GM23338 (cell line): ENCODE measurements around the gene PAPPA2.

ENCODE experiments used
- CREB1 ChIP-seq: fragments of 250-450 bp; sonication (Bioruptor Pico); IDR thresholded peaks from 2 replicates; pipeline ENCODE4 v1.5.0; 2020; ENCODE audit warnings: low read depth, mild to moderate bottlenecking, moderate library complexity
- CTCF ChIP-seq, 2 experiments: fragments of 200-600 bp in 1 of 2; sonication (generic) in 1 of 2; conservative IDR thresholded peaks; 2 replicates each; pipeline versions ENCODE4 v1.5.1 to v1.6.1; 2016 to 2017; ENCODE audit warnings: antibody characterized with exemption in 2 of 2, low read depth in 2 of 2, mild to moderate bottlenecking in 2 of 2, moderate library complexity in 1 of 2
- EZH2 ChIP-seq: fragments of 200-600 bp; sonication (generic); IDR thresholded peaks from one replicate; pipeline ENCODE4 v1.8.0; 2017; ENCODE audit warnings: antibody characterized with exemption, mild to moderate bottlenecking, low read depth; ENCODE audit not compliant: unreplicated experiment
- EZH2phosphoT487 ChIP-seq: fragments of 200-600 bp; sonication (generic); IDR thresholded peaks from one replicate; pipeline ENCODE4 v1.8.1; 2018; ENCODE audit warnings: antibody characterized with exemption; ENCODE audit not compliant: unreplicated experiment
- JUNB ChIP-seq: IDR thresholded peaks from one replicate; pipeline ENCODE4 v1.6.1; 2016; ENCODE audit warnings: antibody characterized with exemption; ENCODE audit not compliant: unreplicated experiment
- NANOG ChIP-seq: IDR thresholded peaks from 2 replicates; pipeline ENCODE4 v1.6.1; 2016; ENCODE audit warnings: antibody characterized with exemption, borderline replicate concordance
- POLR2AphosphoS5 ChIP-seq: IDR thresholded peaks from 2 replicates; pipeline ENCODE4 v1.6.1; 2016; ENCODE audit warnings: antibody characterized with exemption, low read depth
- REST ChIP-seq: IDR thresholded peaks from one replicate; pipeline ENCODE4 v1.6.1; 2018; ENCODE audit warnings: antibody characterized with exemption; ENCODE audit not compliant: unreplicated experiment
- STAT1 ChIP-seq: IDR thresholded peaks from one replicate; pipeline ENCODE4 v1.6.1; 2016; ENCODE audit warnings: antibody characterized with exemption; ENCODE audit not compliant: unreplicated experiment

- TF ChIP-seq EZH2 (no peak), EZH2phosphoT487 (no peak), POLR2AphosphoS5 (no peak), CTCF (conservative IDR thresholded peaks at IDR 0.05; ENCODE audit: low read depth in 2 of 2) (no peak), CREB1 (CRISPR knock-in tag) (no peak), STAT1 (no peak), REST (no peak), NANOG (no peak), JUNB (no peak)
Measured at GRCh38 chr1:176546825-176547224, 83.8 kb downstream of the PAPPA2 start.
